Fibroblast of upper back skin (primary cell): Measurements from ENCODE around the gene INSYN2B.

Source experiments
- DNase-seq: peaks from one replicate; pipeline ENCODE4 v3.0.0-alpha.2; 2013

INSYN2B gene

GRCh38 chr5:169980418-169981053 lies at the start of gene INSYN2B:
Gene INSYN2B (minus strand): TSS chr5:169980495. CDS start chr5:169883898, 96,597 bp downstream.
- DNase-seq = peak; percentile 88

- no peak for DNase-seq
Observed at GRCh38 chr5:170028124-170028523, 47.8 kb upstream of the INSYN2B start.

GRCh38 chr5:170025853-170026252 lies 45.6 kb upstream of the INSYN2B start:
- no peak for DNase-seq

- no peak for DNase-seq
Observed at GRCh38 chr5:170021506-170021905, 41.2 kb upstream of the INSYN2B start.

- DNase-seq = no peak
Observed at GRCh38 chr5:170020423-170020822, 40.1 kb upstream of the INSYN2B start.

GRCh38 chr5:170012622-170013021 lies 32.3 kb upstream of the INSYN2B start:
- DNase-seq = no peak

GRCh38 chr5:170011751-170012150 lies 31.5 kb upstream of the INSYN2B start:
- no peak for DNase-seq

GRCh38 chr5:170010595-170010994 lies 30.3 kb upstream of the INSYN2B start:
- no peak for DNase-seq

GRCh38 chr5:170008376-170008775 lies 28.1 kb upstream of the INSYN2B start:
- DNase-seq = no peak

GRCh38 chr5:170006021-170006420 lies 25.7 kb upstream of the INSYN2B start:
- no peak for DNase-seq

- no peak for DNase-seq
Observed at GRCh38 chr5:170000155-170000554, 19.9 kb upstream of the INSYN2B start.

GRCh38 chr5:169999621-170000020 lies 19.3 kb upstream of the INSYN2B start:
- DNase-seq = no peak

GRCh38 chr5:169997798-169998197 lies 17.5 kb upstream of the INSYN2B start:
- no peak for DNase-seq

- no peak for DNase-seq
Observed at GRCh38 chr5:169993485-169993790, 13.1 kb upstream of the INSYN2B start.

- DNase-seq = no peak
Observed at GRCh38 chr5:169992789-169993484, 12.6 kb upstream of the INSYN2B start.

- DNase-seq = no peak
Observed at GRCh38 chr5:169991115-169991869, 11.0 kb upstream of the INSYN2B start.

GRCh38 chr5:169989365-169989764 lies 9.1 kb upstream of the INSYN2B start:
- DNase-seq = no peak

GRCh38 chr5:169988947-169989346 lies 8.7 kb upstream of the INSYN2B start:
- no peak for DNase-seq

GRCh38 chr5:169988206-169988605 lies 7.9 kb upstream of the INSYN2B start:
- no peak for DNase-seq

- no peak for DNase-seq
Observed at GRCh38 chr5:169979871-169980270, 424 bp downstream of the INSYN2B start.

- peak; percentile 28 for DNase-seq
Observed at GRCh38 chr5:169978714-169979113, 1.6 kb downstream of the INSYN2B start.

- no peak for DNase-seq
Observed at GRCh38 chr5:169974121-169974770, 6.0 kb downstream of the INSYN2B start.

- DNase-seq = no peak
Observed at GRCh38 chr5:169973056-169973455, 7.2 kb downstream of the INSYN2B start.

GRCh38 chr5:169971780-169972179 lies 8.5 kb downstream of the INSYN2B start:
- no peak for DNase-seq
